ENCODE measurements around the gene SIK3.

Gene SIK3

DNA sequence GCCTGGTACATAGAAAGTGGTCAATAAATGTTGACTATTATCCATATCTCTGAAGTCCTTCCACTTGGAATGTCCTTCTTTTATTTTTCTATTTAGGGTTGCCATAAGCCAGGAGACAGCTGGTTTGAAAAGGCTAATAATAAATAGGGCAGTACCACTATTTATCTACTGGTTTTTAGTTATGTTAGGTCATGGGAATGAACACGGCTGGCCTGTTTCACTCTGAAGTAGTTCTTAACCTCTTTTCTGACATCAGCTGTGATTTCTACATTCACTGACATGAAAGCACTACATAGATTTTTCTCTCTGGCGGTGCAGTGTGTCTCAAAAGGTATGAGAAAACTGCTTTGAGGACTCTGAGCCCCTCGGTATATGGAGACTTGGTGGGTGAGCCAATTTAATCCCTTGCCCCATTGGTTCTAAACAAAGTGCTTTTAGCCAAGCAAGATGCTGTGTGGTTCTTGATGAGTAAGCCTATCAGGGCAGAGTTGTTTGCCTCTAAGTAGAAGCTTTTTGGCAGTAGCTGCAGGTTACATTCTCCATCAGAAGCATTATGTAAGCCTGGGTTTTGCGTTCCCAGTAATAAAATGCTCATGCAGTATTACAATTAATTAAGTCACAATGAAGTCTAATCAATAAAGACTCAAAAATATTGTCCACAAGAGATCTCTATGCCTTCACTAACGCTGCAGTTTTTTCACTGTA lies 212.1 kb downstream of the SIK3 start:
- no peak for DNase-seq

DNA sequence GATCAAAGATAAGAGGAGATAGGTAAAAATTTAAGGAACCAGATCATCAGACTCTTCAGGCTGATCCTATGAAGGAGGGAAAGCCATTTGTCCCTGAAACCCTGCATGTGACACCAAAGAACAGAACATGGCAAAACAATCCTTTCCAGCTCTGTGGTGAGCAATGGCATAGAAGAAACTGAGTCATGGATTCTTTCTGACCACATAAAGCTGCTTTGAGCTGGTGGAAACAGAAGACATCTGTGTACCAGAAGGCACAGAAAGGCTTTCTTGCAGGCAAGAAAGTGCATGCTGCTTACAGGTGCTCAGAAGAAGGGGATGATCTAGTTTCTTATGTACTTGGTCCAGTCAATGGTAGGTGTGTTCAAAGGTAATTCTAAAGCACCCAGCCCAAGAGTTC lies 215.8 kb downstream of the SIK3 start:
- DNase-seq, result no peak

GRCh38 chr11:116881143-116881542 lies 217.1 kb downstream of the SIK3 start:
- no peak for DNase-seq

GRCh38 chr11:116879800-116880625 lies 218.2 kb downstream of the SIK3 start:
- DNase-seq, result no peak

DNA sequence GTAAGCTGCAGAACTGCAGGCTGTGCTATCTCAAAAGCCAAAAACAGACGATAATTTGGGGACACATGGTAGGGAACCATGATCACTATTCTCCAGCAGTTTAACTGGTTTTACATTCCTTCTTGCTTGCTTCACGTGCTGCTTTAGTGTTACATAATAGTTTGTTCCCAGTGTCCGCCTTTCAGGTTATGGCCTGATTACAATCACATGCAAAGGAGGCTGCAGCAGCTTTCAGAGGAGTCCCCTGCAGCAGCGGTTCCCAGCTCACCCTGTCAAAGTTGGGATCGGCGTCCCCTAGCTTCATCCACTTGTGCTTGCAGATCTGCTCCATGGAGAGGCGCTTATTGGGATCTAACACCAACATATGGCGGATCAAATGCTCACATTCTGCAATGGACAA lies 221.6 kb downstream of the SIK3 start:
- DNase-seq, result no peak

DNA sequence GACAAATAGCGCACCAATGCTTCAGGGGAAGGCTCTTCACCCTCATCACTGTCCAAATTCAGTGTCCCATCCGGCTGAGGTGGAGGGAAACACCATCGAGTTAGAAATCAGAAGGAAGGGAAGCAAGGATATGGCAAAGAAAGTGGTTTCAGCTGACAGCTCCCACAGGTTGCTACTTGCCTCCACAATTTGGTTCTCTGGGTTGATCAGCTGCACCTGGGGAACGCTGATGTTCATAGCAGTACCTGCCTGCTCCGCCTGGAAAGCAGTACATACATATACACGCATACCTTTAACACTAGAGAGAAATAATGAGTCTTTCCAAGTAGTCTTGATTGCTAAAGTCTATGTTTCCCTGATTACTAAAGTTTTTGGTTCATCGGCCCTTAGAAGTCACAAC lies 223.0 kb downstream of the SIK3 start:
- DNase-seq, result no peak

GRCh38 chr11:116874251-116874650 lies 224.0 kb downstream of the SIK3 start:
- no peak for DNase-seq

GRCh38 chr11:116873381-116873780 lies 224.8 kb downstream of the SIK3 start:
- DNase-seq, result no peak

DNA sequence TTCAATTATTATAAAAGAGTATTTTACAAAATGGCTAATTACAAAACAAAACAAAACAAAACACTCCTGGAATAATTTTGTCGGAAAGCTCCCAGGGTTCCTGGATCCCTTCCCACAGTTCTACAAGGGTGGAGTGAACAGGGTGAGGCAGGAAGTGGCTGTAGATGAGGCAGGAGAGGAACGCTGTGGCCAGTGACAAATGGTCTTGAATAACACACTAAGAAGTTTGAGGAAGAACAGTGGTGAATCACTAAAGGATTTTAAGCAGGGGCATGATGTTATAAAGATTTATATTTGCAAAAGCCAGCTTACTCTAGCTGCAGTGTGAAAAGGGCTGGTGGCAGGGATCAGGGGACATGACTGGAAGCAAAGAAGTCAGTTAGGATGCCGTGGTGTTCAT lies 227.0 kb downstream of the SIK3 start:
- DNase-seq, result no peak

DNA sequence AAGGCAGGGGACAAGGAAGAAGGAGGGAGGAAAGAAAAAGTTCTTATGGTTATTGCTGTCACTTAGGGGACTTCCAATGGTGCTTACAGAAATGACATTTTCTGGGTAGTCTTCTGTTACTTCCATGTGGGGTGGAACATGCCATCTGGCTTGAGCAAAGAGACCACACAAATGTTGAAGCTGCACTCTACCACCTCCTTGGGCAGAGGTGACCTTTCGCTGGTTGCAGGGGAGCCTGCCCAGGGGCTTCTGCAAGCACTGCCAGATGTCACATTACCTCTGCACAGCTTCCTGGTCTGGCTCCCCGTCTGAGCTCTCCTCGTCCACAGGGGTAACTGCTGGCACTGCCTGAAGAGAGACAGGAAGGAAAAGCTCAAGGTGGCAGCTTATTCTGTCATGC lies 228.2 kb downstream of the SIK3 start:
- DNase-seq, result no peak

DNA sequence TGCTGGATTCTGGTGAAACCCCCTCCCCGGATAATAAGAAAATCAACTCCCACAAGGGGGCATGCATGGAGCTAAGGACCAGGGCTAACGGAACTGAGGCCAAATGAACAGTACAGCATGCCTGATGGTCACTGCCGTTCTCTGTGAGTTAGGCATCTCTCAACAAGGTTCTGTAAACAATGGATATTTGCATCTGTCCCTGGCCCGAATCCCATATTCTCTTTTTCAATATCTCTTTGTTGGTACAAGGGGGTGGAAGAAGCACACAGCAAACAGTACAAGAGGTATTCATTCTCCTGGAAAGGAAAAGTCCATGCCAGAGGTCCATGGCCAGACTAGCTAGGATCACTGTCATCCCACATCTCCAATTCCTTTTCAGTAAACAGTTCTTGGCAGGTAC lies 228.6 kb downstream of the SIK3 start:
- DNase-seq, result no peak

- DNase-seq, result no peak
Measured at GRCh38 chr11:116868066-116868465, 230.2 kb downstream of the SIK3 start.

- no peak for DNase-seq
Measured at GRCh38 chr11:116867619-116868018, 230.6 kb downstream of the SIK3 start.

GRCh38 chr11:116866804-116867455 lies 231.3 kb downstream of the SIK3 start:
- DNase-seq, result no peak

DNA sequence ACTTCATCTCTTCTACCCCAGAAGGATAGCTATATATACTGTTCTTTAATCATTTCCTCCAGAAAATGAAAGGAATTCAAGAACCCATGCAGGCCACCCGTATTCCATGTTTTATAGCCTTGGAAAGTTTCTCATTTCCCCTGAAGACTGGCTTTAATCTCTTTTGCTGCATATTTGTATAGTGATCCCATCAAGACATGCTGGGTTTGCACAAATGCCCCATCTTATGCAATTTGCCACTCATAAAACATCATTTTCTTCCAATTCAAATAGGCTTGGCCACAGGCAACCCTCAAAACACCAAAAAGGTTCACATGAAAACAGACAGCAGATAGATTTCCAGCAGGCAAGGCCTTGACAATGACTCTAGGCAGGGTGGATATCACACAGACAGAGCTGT lies 232.5 kb downstream of the SIK3 start:
- no peak for DNase-seq

GRCh38 chr11:116864531-116864930 lies 233.7 kb downstream of the SIK3 start:
- DNase-seq, result no peak

DNA sequence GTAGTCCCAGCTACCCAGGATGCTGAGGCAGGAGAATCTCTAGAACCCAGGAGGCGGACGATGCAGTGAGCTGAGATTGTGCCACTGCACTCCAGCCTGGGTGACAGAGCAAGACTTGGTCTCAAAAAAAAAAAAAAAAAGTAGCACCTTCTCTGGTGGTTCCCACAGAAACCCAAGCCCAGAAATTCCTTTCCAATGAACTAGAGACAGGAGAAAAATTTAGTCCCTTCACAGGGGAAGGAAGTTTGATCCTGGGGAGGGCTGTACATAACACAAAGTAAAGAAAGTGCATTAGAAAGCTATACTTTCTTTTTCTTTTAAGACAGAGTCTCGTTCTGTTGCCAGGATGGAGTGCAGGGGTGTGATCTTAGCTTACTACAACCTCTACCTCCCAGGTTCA lies 235.3 kb downstream of the SIK3 start:
- no peak for DNase-seq

DNA sequence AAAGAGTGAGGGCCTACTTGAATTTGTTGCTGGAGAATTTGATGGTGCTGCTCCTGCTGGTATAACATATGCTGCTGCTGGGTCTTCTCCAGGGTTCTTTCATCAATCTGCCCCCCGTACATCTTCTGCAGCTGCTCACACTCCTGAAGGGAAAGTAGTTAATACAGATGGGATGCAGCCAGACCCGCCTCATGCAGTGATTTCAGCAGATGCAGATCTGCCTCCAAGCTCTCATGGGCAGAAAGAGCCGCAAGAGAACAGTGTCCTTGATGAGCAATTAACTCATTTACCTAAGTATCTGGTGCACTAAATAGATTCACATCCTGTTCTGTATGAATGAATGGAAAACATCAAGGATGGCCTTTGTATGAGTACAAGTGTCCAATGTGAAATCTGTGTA lies 236.0 kb downstream of the SIK3 start:
- no peak for DNase-seq

DNA sequence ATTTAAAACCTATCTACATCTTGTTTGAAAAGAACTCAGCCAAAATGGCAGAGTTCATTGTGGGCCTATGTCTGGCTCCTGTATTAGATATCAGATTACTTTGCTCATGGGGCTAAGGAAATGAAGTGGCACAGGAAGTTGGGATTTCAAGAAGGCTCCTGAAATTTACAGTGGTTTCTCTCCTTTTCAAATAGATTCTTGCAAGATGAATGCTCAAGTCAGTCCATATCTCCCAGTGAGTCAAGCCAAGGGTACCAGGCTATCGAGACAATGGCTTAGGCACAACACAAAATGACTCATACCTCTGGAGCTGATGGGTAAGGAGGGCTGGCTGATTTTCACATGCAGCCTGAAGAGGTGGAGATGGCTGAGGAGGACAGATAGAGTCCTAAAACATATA lies 236.7 kb downstream of the SIK3 start:
- no peak for DNase-seq

- no peak for DNase-seq
Measured at GRCh38 chr11:116860303-116860702, 237.9 kb downstream of the SIK3 start.

GRCh38 chr11:116859175-116859574 lies 239.1 kb downstream of the SIK3 start:
- DNase-seq, result no peak

DNA sequence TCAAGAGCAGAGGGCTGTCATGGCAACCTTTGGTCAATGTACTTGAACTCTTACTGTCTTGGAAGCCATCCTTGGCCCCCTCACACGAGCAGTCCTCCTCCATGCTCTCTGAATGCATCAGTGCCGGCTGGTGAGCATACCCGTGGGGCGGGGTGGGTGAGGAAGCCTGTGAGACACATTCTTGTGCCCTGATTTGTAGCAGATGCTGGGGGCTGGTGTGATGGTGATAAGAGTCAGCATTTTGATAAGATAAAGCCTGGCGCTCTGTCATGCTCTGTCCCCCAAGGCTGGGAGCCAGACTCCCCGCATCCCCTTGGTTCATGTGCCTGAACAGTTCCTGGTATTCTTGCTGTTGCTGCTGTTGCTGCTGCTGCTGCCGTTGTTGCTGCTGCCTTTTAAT lies 240.3 kb downstream of the SIK3 start:
- DNase-seq, result no peak

DNA sequence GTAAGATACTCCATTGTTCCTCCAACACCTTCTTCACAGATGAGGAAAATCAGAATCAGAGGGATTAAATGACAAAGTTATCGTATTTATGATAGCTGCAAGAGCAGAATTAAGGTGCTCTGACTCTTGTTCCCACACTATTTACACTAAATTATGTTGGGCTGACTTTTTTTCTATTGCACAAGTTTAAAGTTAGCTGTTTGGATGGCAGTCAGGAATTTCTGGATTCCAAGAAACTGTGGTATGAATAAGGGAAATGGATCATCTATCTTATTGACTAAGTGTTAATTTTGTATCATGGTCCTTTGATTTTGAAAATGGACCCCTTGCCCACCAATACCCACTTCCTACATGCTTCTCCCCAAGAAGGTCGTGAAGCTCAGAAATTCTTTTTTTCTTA lies 240.9 kb downstream of the SIK3 start:
- no peak for DNase-seq

DNA sequence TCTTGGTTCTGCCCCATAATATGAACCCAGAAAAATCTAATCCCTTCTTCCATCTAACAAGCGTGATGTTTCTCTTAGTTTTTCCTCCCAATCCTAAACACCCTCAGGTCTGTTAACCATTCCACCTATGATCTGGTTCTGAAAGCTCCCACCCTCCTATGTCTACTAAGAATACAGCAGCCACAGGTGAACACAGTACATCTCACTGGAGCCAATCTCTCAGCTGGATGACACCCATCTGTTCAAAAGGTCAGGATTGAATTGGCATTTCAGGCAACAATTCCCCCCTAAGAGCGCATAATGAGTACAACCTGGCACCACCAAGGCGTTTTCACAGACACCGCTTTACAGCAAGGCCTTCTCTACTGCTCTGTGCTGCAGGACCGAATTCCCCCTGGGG lies 241.8 kb downstream of the SIK3 start:
- DNase-seq, result no peak
